ENCODE measurements around the gene APP.

APP gene

GRCh38 chr21:26126168-26126553 lies 44.4 kb downstream of the APP start:
- TF ChIP-seq CEBPB (IDR thresholded peaks at IDR 0.05) = no peak
- no peak for TF ChIP-seq EP300 (IDR thresholded peaks at IDR 0.05; ENCODE audit: borderline replicate concordance)
- no peak for TF ChIP-seq FOXM1 (IDR thresholded peaks at IDR 0.05; ENCODE audit: borderline replicate concordance, low read depth)

GRCh38 chr21:26125433-26126167 lies 45.0 kb downstream of the APP start:
- TF ChIP-seq NFIC (IDR thresholded peaks at IDR 0.05) (no peak), REST (IDR thresholded peaks at IDR 0.05; ENCODE audit: low read depth) (no peak), EGR1 (IDR thresholded peaks at IDR 0.05) (no peak), TAF1 (IDR thresholded peaks at IDR 0.05; ENCODE audit: low read depth) (no peak), YY1 (IDR thresholded peaks at IDR 0.05; ENCODE audit: low read depth) (no peak), FOXM1 (IDR thresholded peaks at IDR 0.05; ENCODE audit: borderline replicate concordance, low read depth) (no peak), MAX (IDR thresholded peaks at IDR 0.05) (no peak), EP300 (IDR thresholded peaks at IDR 0.05; ENCODE audit: borderline replicate concordance) (no peak), USF1 (IDR thresholded peaks at IDR 0.05) (no peak), TCF12 (IDR thresholded peaks at IDR 0.05; ENCODE audit: low read depth) (no peak), ZBTB7A (IDR thresholded peaks at IDR 0.05; ENCODE audit: low read depth) (no peak), CEBPB (IDR thresholded peaks at IDR 0.05) (no peak), RAD21 (IDR thresholded peaks at IDR 0.05; ENCODE audit: low read depth) (no peak), CREB1 (IDR thresholded peaks at IDR 0.05; ENCODE audit: low read depth) (no peak)

GRCh38 chr21:26124896-26125295 lies 45.7 kb downstream of the APP start:
- no peak for TF ChIP-seq NFIC (IDR thresholded peaks at IDR 0.05)
- no peak for TF ChIP-seq TCF12 (IDR thresholded peaks at IDR 0.05; ENCODE audit: low read depth)
- no peak for TF ChIP-seq CREB1 (IDR thresholded peaks at IDR 0.05; ENCODE audit: low read depth)
- TF ChIP-seq MAX (IDR thresholded peaks at IDR 0.05) = no peak
- no peak for TF ChIP-seq CEBPB (IDR thresholded peaks at IDR 0.05)
- no peak for TF ChIP-seq ZBTB7A (IDR thresholded peaks at IDR 0.05; ENCODE audit: low read depth)
- no peak for TF ChIP-seq RAD21 (IDR thresholded peaks at IDR 0.05; ENCODE audit: low read depth)
- TF ChIP-seq TAF1 (IDR thresholded peaks at IDR 0.05; ENCODE audit: low read depth) = no peak

GRCh38 chr21:26124421-26124833 lies 46.1 kb downstream of the APP start:
- no peak for TF ChIP-seq NFIC (IDR thresholded peaks at IDR 0.05)
- no peak for TF ChIP-seq EP300 (IDR thresholded peaks at IDR 0.05; ENCODE audit: borderline replicate concordance)
- no peak for TF ChIP-seq CEBPB (IDR thresholded peaks at IDR 0.05)
- no peak for TF ChIP-seq MAX (IDR thresholded peaks at IDR 0.05)
- no peak for TF ChIP-seq CREB1 (IDR thresholded peaks at IDR 0.05; ENCODE audit: low read depth)
- no peak for TF ChIP-seq REST (IDR thresholded peaks at IDR 0.05; ENCODE audit: low read depth)
- TF ChIP-seq TCF12 (IDR thresholded peaks at IDR 0.05; ENCODE audit: low read depth) = no peak
- no peak for TF ChIP-seq USF1 (IDR thresholded peaks at IDR 0.05)
- TF ChIP-seq RAD21 (IDR thresholded peaks at IDR 0.05; ENCODE audit: low read depth) = no peak
- no peak for TF ChIP-seq ZBTB7A (IDR thresholded peaks at IDR 0.05; ENCODE audit: low read depth)
- TF ChIP-seq YY1 (IDR thresholded peaks at IDR 0.05; ENCODE audit: low read depth) = no peak
- TF ChIP-seq TAF1 (IDR thresholded peaks at IDR 0.05; ENCODE audit: low read depth) = no peak
- no peak for TF ChIP-seq TEAD4 (IDR thresholded peaks at IDR 0.05)
- TF ChIP-seq EGR1 (IDR thresholded peaks at IDR 0.05) = no peak
- TF ChIP-seq FOXM1 (IDR thresholded peaks at IDR 0.05; ENCODE audit: borderline replicate concordance, low read depth) = no peak

GRCh38 chr21:26123012-26123411 lies 47.6 kb downstream of the APP start:
- no peak for TF ChIP-seq MAX (IDR thresholded peaks at IDR 0.05)
- TF ChIP-seq EGR1 (IDR thresholded peaks at IDR 0.05) = no peak
- TF ChIP-seq USF1 (IDR thresholded peaks at IDR 0.05) = no peak
- TF ChIP-seq TCF12 (IDR thresholded peaks at IDR 0.05; ENCODE audit: low read depth) = no peak
- TF ChIP-seq YY1 (IDR thresholded peaks at IDR 0.05; ENCODE audit: low read depth) = no peak
- TF ChIP-seq RAD21 (IDR thresholded peaks at IDR 0.05; ENCODE audit: low read depth) = no peak

Data from Ishikawa (cell line).